ENCODE measurements around the gene LRMDA.
"Not testable (repeated sequence)": the region's sequence is repeated elsewhere in the genome, so short reads cannot be mapped to it uniquely, and the experiment has no call there.

Gene LRMDA

GRCh38 chr10:76126607-76127527 lies 695.4 kb downstream of the LRMDA start:
- DNase-seq (ENCODE audit: low read depth), result no peak

GRCh38 chr10:76127984-76128589 lies 696.7 kb downstream of the LRMDA start:
- no peak for DNase-seq (ENCODE audit: low read depth)

GRCh38 chr10:76129213-76129612 lies 697.8 kb downstream of the LRMDA start:
- DNase-seq (ENCODE audit: low read depth), result no peak

GRCh38 chr10:76130892-76131291 lies 699.5 kb downstream of the LRMDA start:
- DNase-seq (ENCODE audit: low read depth), result no peak

GRCh38 chr10:76133597-76134255 lies 702.3 kb downstream of the LRMDA start:
- no peak for DNase-seq (ENCODE audit: low read depth)

- no peak for DNase-seq (ENCODE audit: low read depth)
Observed at GRCh38 chr10:76136961-76137360, 705.5 kb downstream of the LRMDA start.

- no peak for DNase-seq (ENCODE audit: low read depth)
Observed at GRCh38 chr10:76138286-76138685, 706.9 kb downstream of the LRMDA start.

GRCh38 chr10:76138906-76139305 lies 707.5 kb downstream of the LRMDA start:
- no peak for DNase-seq (ENCODE audit: low read depth)

GRCh38 chr10:76139431-76139830 lies 708.0 kb downstream of the LRMDA start:
- DNase-seq (ENCODE audit: low read depth), result no peak

GRCh38 chr10:76141376-76141775 lies 710.0 kb downstream of the LRMDA start:
- DNase-seq (ENCODE audit: low read depth), result no peak

- not testable (repeated sequence) for DNase-seq (ENCODE audit: low read depth)
Observed at GRCh38 chr10:76148217-76148616, 716.8 kb downstream of the LRMDA start.

- no peak for DNase-seq (ENCODE audit: low read depth)
Observed at GRCh38 chr10:76149182-76149581, 717.8 kb downstream of the LRMDA start.

- DNase-seq (ENCODE audit: low read depth), result no peak
Observed at GRCh38 chr10:76149602-76150138, 718.2 kb downstream of the LRMDA start.

- no peak for DNase-seq (ENCODE audit: low read depth)
Observed at GRCh38 chr10:76150139-76150875, 718.9 kb downstream of the LRMDA start.

GRCh38 chr10:76150876-76151288 lies 719.5 kb downstream of the LRMDA start:
- DNase-seq (ENCODE audit: low read depth), result no peak

- no peak for DNase-seq (ENCODE audit: low read depth)
Observed at GRCh38 chr10:76152186-76152585, 720.8 kb downstream of the LRMDA start.

- DNase-seq (ENCODE audit: low read depth), result no peak
Observed at GRCh38 chr10:76155961-76156360, 724.5 kb downstream of the LRMDA start.

- DNase-seq (ENCODE audit: low read depth), result no peak
Observed at GRCh38 chr10:76160446-76161300, 729.2 kb downstream of the LRMDA start.

GRCh38 chr10:76161301-76161582 lies 729.8 kb downstream of the LRMDA start:
- no peak for DNase-seq (ENCODE audit: low read depth)

GRCh38 chr10:76168437-76168836 lies 737.0 kb downstream of the LRMDA start:
- DNase-seq (ENCODE audit: low read depth), result no peak

- no peak for DNase-seq (ENCODE audit: low read depth)
Observed at GRCh38 chr10:76169246-76169645, 737.8 kb downstream of the LRMDA start.

All from stimulated activated CD8-positive, alpha-beta memory T cell treated with anti-CD3 and anti-CD28 coated beads, Interleukin-7, amount 100 ng/mL, for 24 hours (primary cell).